Liver (tissue), 9 donors: ENCODE results near the gene C4orf33. TPM values are rescaled to one million over a fixed set of nuclear protein-coding genes. Genes with fewer than 3 reads are reported as not detected.

Experiments used
- DNase-seq: peaks from one replicate; pipeline ENCODE4 v3.0.0-alpha.2; 2017; ENCODE audit warnings: low spot score
- H3K27ac ChIP-seq, 2 donors: one replicate each; pipeline ENCODE4 v1.7.0; 2013; ENCODE audit warnings: inconsistent platforms in 2 of 2, low read length in 2 of 2, control low read depth in 1 of 2, low read depth in 1 of 2, mild to moderate bottlenecking in 1 of 2
- H3K27me3 ChIP-seq, 4 donors: one replicate each; pipeline versions ENCODE4 v1.6.1 to v1.7.0; 2013; ENCODE audit warnings: low read length in 3 of 4, inconsistent platforms in 1 of 4, mild to moderate bottlenecking in 1 of 4, moderate library complexity in 1 of 4; ENCODE audit not compliant: control insufficient read depth in 4 of 4, insufficient read depth in 4 of 4
- H3K36me3 ChIP-seq, 4 donors: one replicate each; pipeline versions ENCODE4 v1.6.1 to v1.7.0; 2013; ENCODE audit warnings: low read length in 3 of 4, mild to moderate bottlenecking in 3 of 4, low read depth in 1 of 4, moderate library complexity in 1 of 4; ENCODE audit not compliant: control insufficient read depth in 4 of 4, insufficient read depth in 3 of 4
- H3K4me1 ChIP-seq, 4 donors: one replicate each; pipeline versions ENCODE4 v1.6.1 to v1.7.0; 2013; ENCODE audit warnings: low read length in 3 of 4, mild to moderate bottlenecking in 3 of 4, moderate library complexity in 1 of 4; ENCODE audit not compliant: control insufficient read depth in 4 of 4, insufficient read depth in 4 of 4
- H3K4me3 ChIP-seq, 3 donors: one replicate each; pipeline versions ENCODE4 v1.6.1 to v1.7.0; 2013; ENCODE audit warnings: low read length in 3 of 3, control low read depth in 1 of 3, low read depth in 1 of 3, mild to moderate bottlenecking in 1 of 3
- H3K9ac ChIP-seq, 2 donors: one replicate each; pipeline ENCODE4 v1.7.0; 2013; ENCODE audit warnings: low read length in 2 of 2, mild to moderate bottlenecking in 2 of 2, moderate library complexity in 2 of 2, control low read depth in 1 of 2, low read depth in 1 of 2
- H3K9me3 ChIP-seq, 4 donors: one replicate each; pipeline versions ENCODE4 v1.6.1 to v1.7.0; 2013; ENCODE audit warnings: low read length in 3 of 4; ENCODE audit not compliant: control insufficient read depth in 4 of 4
- FOXA1 ChIP-seq: IDR thresholded peaks from 2 replicates; pipeline ENCODE4 v1.6.1; 2016; ENCODE audit warnings: antibody characterized with exemption
- HNF4A ChIP-seq, 2 donors: conservative IDR thresholded peaks; 2 replicates each; pipeline ENCODE4 v1.6.1; 2016; ENCODE audit warnings: antibody characterized with exemption in 2 of 2, mild to moderate bottlenecking in 2 of 2
- HNF4G ChIP-seq: IDR thresholded peaks from 2 replicates; pipeline ENCODE4 v1.6.1; 2016; ENCODE audit warnings: antibody characterized with exemption
- JUND ChIP-seq, 2 donors: IDR thresholded peaks; 2 replicates each; pipeline ENCODE4 v1.6.1; 2016; ENCODE audit warnings: antibody characterized with exemption in 2 of 2
- NR2F2 ChIP-seq: IDR thresholded peaks from 2 replicates; pipeline ENCODE4 v1.6.1; 2016; ENCODE audit warnings: antibody characterized with exemption
- RAD21 ChIP-seq, 2 donors: IDR thresholded peaks; 2 replicates each; pipeline ENCODE4 v1.6.1; 2016; ENCODE audit warnings: antibody characterized with exemption in 2 of 2, mild to moderate bottlenecking in 2 of 2
- RXRA ChIP-seq, 2 donors: IDR thresholded peaks; 2 replicates each; pipeline ENCODE4 v1.6.1; 2017 to 2018; ENCODE audit warnings: antibody characterized with exemption in 2 of 2, mild to moderate bottlenecking in 1 of 2
- SP1 ChIP-seq: IDR thresholded peaks from 2 replicates; pipeline ENCODE4 v1.6.1; 2018; ENCODE audit warnings: antibody characterized with exemption, mild to moderate bottlenecking
- YY1 ChIP-seq: IDR thresholded peaks from 2 replicates; pipeline ENCODE4 v1.6.1; 2016; ENCODE audit warnings: antibody characterized with exemption, mild to moderate bottlenecking
- WGBS: extraction: QIAGEN DNeasy Blood & Tissue Kit; methylation state at CpG from one replicate; pipeline ENCODE4 v1.1.7; 2013; 5-methylcytosine and 5-hydroxymethylcytosine counted together
- polyA plus RNA-seq, 2 donors: library from polyadenylated mRNA; stranded (reverse) in 1 of 2; unstranded in 1 of 2; fragments of 200-250 nt in 1 of 2; fragments of >200 nt in 1 of 2; fragmentation: Nextera tagmentation in 1 of 2; extraction: Ambion mirVana in 1 of 2; gene quantifications; one replicate each; pipeline versions ENCODE4 v1.2.1 to v1.2.3, GENCODE V29; 2013 to 2015
- total RNA-seq, 2 donors: library from RNA; depleted of rRNA; stranded (reverse); fragments of >200 nt; gene quantifications; one replicate each; pipeline ENCODE4 v1.2.3, GENCODE V29; 2014
- TF ChIP-seq, protein P1 (sequence below): IDR thresholded peaks from 2 replicates; pipeline ENCODE4 v1.6.1; 2016; ENCODE audit warnings: antibody characterized with exemption
- TF ChIP-seq, protein P2 (sequence below): IDR thresholded peaks from 2 replicates; pipeline ENCODE4 v1.6.1; 2016; ENCODE audit warnings: antibody characterized with exemption
- TF ChIP-seq, protein P3 (sequence below): IDR thresholded peaks from 2 replicates; pipeline ENCODE4 v1.6.1; 2016; ENCODE audit warnings: antibody characterized with exemption, mild to moderate bottlenecking
- TF ChIP-seq, protein P4 (sequence below): fragments of 150-350 bp; IDR thresholded peaks from 2 replicates; pipeline ENCODE4 v1.5.1; 2017; ENCODE audit warnings: improper control_type of control experiment, low read depth, low read length; ENCODE audit not compliant: missing input control
- donor health status: healthy.
- donor health status: healthy.
- donor health status: healthy.
- donor health status: healthy.
- donor health status: healthy.

The C4orf33 gene
- total and polyA plus RNA-seq, 4 donors = 2.4 to 7.7 (median 4.8) TPM

DNA sequence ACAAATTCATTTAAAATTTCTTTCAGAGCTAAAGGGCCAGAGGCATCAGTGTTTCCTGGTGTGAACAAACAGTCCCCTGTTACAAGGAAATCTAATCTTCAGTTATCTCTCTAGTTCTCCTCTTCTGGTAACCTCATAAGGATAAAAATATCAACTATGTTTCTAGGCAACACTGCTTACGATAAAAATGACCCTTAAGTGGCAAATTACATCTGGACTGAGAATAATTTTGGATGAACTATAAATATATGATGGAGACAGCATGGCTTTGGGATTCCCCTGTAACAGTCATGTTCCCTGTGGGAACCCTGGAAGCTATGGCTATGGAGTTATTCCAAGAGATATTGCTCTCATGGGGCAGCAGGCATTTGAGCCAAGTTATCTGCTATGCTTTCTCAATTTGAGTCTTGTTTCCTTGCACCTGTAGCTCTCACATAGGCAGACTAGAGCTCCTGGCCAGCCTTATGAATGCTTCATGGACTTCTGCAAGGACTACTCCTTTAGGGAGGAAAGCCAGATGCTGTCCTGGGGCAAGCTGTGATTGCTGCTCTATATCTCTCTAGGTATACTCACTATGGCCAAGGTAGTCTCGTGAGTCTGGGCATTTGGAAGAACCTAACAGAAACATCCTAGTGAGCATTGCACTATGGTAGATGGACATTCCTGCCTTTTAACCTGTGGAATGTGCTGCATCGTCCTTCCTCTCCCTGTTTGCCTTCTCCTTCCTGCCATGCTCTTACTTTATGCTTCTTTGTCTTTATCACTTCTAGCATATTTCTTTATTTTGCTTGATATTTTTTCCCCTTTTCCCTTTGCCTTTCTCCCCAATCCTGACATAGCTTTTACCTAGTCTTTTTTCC lies 14.2 kb downstream of the C4orf33 start:
- Histone ChIP-seq H3K4me1 (no peaks in the 10 kb centered on the region), H3K9ac (no peak overlapping the region), H3K9me3 (no peaks in the 10 kb centered on the region), H3K36me3 (peaks cover 0 to 7% (median 2%) of the 10 kb centered on the region in 4 donors), H3K27me3 (no peaks in the 10 kb centered on the region), H3K4me3 (no peak overlapping the region), H3K27ac (no peak overlapping the region)
- WGBS = 92% methylated on average over 3 of the region's 3 CpGs
- TF ChIP-seq, protein P1, sequence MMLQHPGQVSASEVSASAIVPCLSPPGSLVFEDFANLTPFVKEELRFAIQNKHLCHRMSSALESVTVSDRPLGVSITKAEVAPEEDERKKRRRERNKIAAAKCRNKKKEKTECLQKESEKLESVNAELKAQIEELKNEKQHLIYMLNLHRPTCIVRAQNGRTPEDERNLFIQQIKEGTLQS = no peak
- TF ChIP-seq, protein P2, sequence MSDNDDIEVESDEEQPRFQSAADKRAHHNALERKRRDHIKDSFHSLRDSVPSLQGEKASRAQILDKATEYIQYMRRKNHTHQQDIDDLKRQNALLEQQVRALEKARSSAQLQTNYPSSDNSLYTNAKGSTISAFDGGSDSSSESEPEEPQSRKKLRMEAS = no peak
- TF ChIP-seq HNF4A (conservative IDR thresholded peaks at IDR 0.05) (no peak), YY1 (no peak), SP1 (no peak), RXRA (IDR thresholded peaks at IDR 0.05) (no peak), RAD21 (IDR thresholded peaks at IDR 0.05) (no peak), NR2F2 (no peak), FOXA1 (no peak), HNF4G (no peak)
- TF ChIP-seq, protein P3, sequence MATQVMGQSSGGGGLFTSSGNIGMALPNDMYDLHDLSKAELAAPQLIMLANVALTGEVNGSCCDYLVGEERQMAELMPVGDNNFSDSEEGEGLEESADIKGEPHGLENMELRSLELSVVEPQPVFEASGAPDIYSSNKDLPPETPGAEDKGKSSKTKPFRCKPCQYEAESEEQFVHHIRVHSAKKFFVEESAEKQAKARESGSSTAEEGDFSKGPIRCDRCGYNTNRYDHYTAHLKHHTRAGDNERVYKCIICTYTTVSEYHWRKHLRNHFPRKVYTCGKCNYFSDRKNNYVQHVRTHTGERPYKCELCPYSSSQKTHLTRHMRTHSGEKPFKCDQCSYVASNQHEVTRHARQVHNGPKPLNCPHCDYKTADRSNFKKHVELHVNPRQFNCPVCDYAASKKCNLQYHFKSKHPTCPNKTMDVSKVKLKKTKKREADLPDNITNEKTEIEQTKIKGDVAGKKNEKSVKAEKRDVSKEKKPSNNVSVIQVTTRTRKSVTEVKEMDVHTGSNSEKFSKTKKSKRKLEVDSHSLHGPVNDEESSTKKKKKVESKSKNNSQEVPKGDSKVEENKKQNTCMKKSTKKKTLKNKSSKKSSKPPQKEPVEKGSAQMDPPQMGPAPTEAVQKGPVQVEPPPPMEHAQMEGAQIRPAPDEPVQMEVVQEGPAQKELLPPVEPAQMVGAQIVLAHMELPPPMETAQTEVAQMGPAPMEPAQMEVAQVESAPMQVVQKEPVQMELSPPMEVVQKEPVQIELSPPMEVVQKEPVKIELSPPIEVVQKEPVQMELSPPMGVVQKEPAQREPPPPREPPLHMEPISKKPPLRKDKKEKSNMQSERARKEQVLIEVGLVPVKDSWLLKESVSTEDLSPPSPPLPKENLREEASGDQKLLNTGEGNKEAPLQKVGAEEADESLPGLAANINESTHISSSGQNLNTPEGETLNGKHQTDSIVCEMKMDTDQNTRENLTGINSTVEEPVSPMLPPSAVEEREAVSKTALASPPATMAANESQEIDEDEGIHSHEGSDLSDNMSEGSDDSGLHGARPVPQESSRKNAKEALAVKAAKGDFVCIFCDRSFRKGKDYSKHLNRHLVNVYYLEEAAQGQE = no peak
- DNase-seq = no peak

DNA sequence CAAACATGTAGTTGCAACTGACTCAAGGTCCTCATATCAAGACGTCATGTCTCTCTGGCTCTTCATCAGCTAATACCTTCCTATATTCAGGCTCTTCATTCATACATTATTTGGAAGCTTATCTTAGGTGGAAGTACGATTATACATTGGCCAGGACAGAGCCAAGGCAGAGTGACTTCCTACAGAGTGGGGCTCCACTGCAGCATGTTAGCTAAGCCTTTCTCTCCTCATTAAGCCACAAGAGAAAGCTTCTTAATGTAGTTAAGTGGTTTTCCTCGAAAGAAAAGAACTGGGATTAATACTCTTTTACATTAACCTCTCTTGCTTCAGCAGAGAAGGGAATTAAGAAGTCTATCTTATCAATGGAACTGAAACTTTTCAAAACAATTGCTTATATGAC lies 15.0 kb downstream of the C4orf33 start:
- no peak for DNase-seq
- H3K27ac ChIP-seq = no peak overlapping the region
- H3K4me3 ChIP-seq = no peak overlapping the region
- no peaks in the 10 kb centered on the region for H3K4me1 ChIP-seq
- WGBS = 90% methylated on average over 3 of the region's 3 CpGs
- TF ChIP-seq, protein P4, sequence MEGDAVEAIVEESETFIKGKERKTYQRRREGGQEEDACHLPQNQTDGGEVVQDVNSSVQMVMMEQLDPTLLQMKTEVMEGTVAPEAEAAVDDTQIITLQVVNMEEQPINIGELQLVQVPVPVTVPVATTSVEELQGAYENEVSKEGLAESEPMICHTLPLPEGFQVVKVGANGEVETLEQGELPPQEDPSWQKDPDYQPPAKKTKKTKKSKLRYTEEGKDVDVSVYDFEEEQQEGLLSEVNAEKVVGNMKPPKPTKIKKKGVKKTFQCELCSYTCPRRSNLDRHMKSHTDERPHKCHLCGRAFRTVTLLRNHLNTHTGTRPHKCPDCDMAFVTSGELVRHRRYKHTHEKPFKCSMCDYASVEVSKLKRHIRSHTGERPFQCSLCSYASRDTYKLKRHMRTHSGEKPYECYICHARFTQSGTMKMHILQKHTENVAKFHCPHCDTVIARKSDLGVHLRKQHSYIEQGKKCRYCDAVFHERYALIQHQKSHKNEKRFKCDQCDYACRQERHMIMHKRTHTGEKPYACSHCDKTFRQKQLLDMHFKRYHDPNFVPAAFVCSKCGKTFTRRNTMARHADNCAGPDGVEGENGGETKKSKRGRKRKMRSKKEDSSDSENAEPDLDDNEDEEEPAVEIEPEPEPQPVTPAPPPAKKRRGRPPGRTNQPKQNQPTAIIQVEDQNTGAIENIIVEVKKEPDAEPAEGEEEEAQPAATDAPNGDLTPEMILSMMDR = no peak
- TF ChIP-seq JUND (IDR thresholded peaks at IDR 0.05) = no peak
- TF ChIP-seq, protein P2 = no peak
- H3K9ac ChIP-seq = no peak overlapping the region
- no peaks in the 10 kb centered on the region for H3K9me3 ChIP-seq
- H3K27me3 ChIP-seq = no peaks in the 10 kb centered on the region
- peaks cover 0 to 7% (median 2%) of the 10 kb centered on the region in 4 donors for H3K36me3 ChIP-seq
